OCI-LY3 (cell line): ENCODE data around the gene ANKRD6.
A peak's percentile ranks its signal among the peaks of the same experiment; 100 is the strongest.

Source experiments
- H2AFZ ChIP-seq: fragments of 200-600, 300-600 bp; shearing (Covaris generic); 2 replicates; pipeline ENCODE4 v1.6.0; 2014; ENCODE audit warnings: antibody characterized with exemption, low read depth, low read length
- H3K27ac ChIP-seq: fragments of 200-600, 300-600 bp; sonication (generic); 2 replicates; pipeline ENCODE4 v1.5.1; 2014; ENCODE audit warnings: mild to moderate bottlenecking, low read length, moderate library complexity, mixed read lengths
- H3K27me3 ChIP-seq: fragments of 200-600, 300-600 bp; sonication (generic); 2 replicates; pipeline ENCODE4 v1.6.1; 2014; ENCODE audit warnings: low read depth, low read length, mixed read lengths
- H3K36me3 ChIP-seq: fragments of 200-600, 300-600 bp; sonication (generic); replicated peaks from 2 replicates; pipeline ENCODE3; 2014; ENCODE audit warnings: low read depth, low read length, mixed read lengths
- H3K4me1 ChIP-seq: fragments of 300-600, 200-600 bp; sonication (generic); 2 replicates; pipeline ENCODE4 v1.6.1; 2014; ENCODE audit warnings: low read length, mixed read lengths
- H3K4me2 ChIP-seq: fragments of 200-600, 300-600 bp; sonication (generic); 2 replicates; pipeline ENCODE4 v1.6.1; 2014; ENCODE audit warnings: low read length, mixed read lengths
- H3K4me3 ChIP-seq: fragments of 300-600, 200-600 bp; sonication (generic); 2 replicates; pipeline ENCODE4 v1.5.1; 2014; ENCODE audit warnings: antibody characterized with exemption, mild to moderate bottlenecking, low read length, moderate library complexity
- H3K79me2 ChIP-seq: fragments of 300-600, 200-600 bp; shearing (Covaris generic); 2 replicates; pipeline ENCODE4 v1.6.1; 2014; ENCODE audit warnings: mild to moderate bottlenecking, low read length, mixed read lengths
- H3K9ac ChIP-seq: fragments of 300-600, 200-600 bp; shearing (Covaris generic); 2 replicates; pipeline ENCODE4 v1.6.0; 2014; ENCODE audit warnings: mild to moderate bottlenecking, low read length, moderate library complexity
- H3K9me3 ChIP-seq: fragments of 200-600, 300-600 bp; shearing (Covaris generic); 2 replicates; pipeline ENCODE4 v1.6.1; 2014; ENCODE audit warnings: low read length, mixed read lengths; ENCODE audit not compliant: insufficient read depth
- H4K20me1 ChIP-seq: fragments of 200-600, 300-600 bp; sonication (generic); 2 replicates; pipeline ENCODE4 v1.6.1; 2016; ENCODE audit warnings: low read length, mixed read lengths; ENCODE audit not compliant: insufficient read depth
- EZH2phosphoT487 ChIP-seq: fragments of 200-600 bp; shearing (Covaris generic); IDR thresholded peaks from 2 replicates; pipeline ENCODE4 v1.6.1; 2018; ENCODE audit warnings: antibody characterized with exemption, mixed run types, low read depth
- TF ChIP-seq, protein P1 (sequence below): fragments of 200-600, 300-600 bp; sonication (generic); IDR thresholded peaks from 2 replicates; pipeline ENCODE4 v1.5.1; 2014; ENCODE audit warnings: antibody characterized with exemption, low read length, low read depth

Gene ANKRD6

DNA sequence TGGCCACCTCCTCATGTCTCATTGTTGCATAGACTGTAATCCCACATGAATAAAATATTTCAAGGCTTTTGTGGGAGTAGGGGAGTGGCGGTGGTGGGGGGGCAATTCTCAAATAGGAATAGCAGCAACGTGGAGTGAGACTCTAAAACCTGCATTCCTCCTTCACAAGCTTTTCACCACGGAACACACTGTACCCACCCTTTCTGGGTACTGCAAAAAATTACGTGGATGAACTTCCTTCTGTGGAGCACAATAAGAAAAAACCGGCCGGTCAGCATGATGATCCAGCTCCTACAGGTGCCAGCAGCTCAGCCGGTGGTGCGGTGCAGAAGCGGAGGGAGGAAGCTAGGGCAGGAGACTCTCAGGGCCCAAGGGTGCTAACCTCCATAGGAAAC, 19.9 kb upstream of the ANKRD6 start:
- Histone ChIP-seq H3K27me3 (peaks cover 62% of the 10 kb centered on the region), H3K4me1 (peaks cover 14% of the 10 kb centered on the region), H3K9ac (peak overlapping the region; percentile 71), H3K36me3 (no peaks in the 10 kb centered on the region), H3K27ac (no peak overlapping the region), H3K9me3 (no peaks in the 10 kb centered on the region), H2AFZ (peak overlapping the region; percentile 86), H3K4me3 (peak overlapping the region; percentile 94), H3K79me2 (no peaks in the 10 kb centered on the region), H3K4me2 (peak overlapping the region; percentile 96), H4K20me1 (peaks cover 18% of the 10 kb centered on the region; the same call in 1 of the 2 replicates)
- TF ChIP-seq EZH2phosphoT487: no peak
- TF ChIP-seq, protein P1, sequence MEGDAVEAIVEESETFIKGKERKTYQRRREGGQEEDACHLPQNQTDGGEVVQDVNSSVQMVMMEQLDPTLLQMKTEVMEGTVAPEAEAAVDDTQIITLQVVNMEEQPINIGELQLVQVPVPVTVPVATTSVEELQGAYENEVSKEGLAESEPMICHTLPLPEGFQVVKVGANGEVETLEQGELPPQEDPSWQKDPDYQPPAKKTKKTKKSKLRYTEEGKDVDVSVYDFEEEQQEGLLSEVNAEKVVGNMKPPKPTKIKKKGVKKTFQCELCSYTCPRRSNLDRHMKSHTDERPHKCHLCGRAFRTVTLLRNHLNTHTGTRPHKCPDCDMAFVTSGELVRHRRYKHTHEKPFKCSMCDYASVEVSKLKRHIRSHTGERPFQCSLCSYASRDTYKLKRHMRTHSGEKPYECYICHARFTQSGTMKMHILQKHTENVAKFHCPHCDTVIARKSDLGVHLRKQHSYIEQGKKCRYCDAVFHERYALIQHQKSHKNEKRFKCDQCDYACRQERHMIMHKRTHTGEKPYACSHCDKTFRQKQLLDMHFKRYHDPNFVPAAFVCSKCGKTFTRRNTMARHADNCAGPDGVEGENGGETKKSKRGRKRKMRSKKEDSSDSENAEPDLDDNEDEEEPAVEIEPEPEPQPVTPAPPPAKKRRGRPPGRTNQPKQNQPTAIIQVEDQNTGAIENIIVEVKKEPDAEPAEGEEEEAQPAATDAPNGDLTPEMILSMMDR: no peak

DNA sequence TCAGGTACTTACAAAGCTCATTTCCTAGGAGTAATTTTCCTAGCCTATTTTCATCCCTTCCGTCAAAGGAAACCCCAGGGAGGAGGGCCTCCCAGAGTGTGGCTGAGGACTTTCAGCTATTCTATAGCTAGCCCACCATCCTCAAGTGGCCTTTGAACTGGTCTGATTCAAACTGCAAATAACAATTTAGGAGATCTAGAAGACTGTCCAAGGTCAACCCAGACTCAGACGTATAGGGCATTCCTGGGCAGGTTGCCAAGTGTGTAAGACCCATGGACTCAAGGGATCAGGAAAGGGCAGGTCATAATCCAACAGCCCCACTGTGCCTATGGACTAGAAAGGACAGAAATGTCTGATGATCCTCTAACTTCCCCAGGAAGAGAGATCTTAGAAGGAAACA, 18.7 kb upstream of the ANKRD6 start:
- H4K20me1 ChIP-seq: peaks cover 18% of the 10 kb centered on the region; the same call in 1 of the 2 replicates
- H3K36me3 ChIP-seq: no peaks in the 10 kb centered on the region
- no peak overlapping the region for H3K4me2 ChIP-seq
- no peak overlapping the region for H3K27ac ChIP-seq
- no peak overlapping the region for H3K4me3 ChIP-seq
- H3K4me1 ChIP-seq: peaks cover 14% of the 10 kb centered on the region
- no peaks in the 10 kb centered on the region for H3K79me2 ChIP-seq
- no peak overlapping the region for H3K9ac ChIP-seq
- H2AFZ ChIP-seq: no peak overlapping the region
- H3K27me3 ChIP-seq: peaks cover 51% of the 10 kb centered on the region
- no peaks in the 10 kb centered on the region for H3K9me3 ChIP-seq
- no peak for TF ChIP-seq EZH2phosphoT487
- TF ChIP-seq, protein P1: no peak

DNA sequence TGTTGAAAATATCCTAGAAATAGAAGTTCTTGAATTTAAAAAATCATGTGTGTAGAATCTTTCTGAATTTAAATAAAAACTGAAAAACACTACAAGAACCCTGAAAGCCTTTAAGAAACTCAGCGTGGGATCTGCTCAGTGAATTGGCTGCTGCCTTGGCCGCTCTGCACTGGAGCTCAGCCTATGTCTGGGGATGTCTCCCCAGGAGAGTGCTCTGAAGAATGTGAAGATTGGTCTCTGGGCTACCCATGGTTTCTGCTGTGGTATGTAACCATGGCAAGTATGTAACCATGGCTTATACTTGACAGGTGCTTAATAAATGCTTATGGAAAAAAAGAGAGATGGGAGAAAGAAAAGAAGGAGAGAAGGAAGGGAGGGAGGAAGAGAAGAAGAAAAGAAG, 17.8 kb upstream of the ANKRD6 start:
- Histone ChIP-seq H3K27me3 (peaks cover 43% of the 10 kb centered on the region), H3K79me2 (no peaks in the 10 kb centered on the region), H2AFZ (no peak overlapping the region), H3K4me3 (no peak overlapping the region), H3K4me2 (no peak overlapping the region), H4K20me1 (peaks cover 9% of the 10 kb centered on the region; the same call in 1 of the 2 replicates), H3K27ac (no peak overlapping the region), H3K36me3 (no peaks in the 10 kb centered on the region), H3K4me1 (peaks cover 13% of the 10 kb centered on the region), H3K9ac (no peak overlapping the region), H3K9me3 (no peaks in the 10 kb centered on the region)
- TF ChIP-seq EZH2phosphoT487: no peak

DNA sequence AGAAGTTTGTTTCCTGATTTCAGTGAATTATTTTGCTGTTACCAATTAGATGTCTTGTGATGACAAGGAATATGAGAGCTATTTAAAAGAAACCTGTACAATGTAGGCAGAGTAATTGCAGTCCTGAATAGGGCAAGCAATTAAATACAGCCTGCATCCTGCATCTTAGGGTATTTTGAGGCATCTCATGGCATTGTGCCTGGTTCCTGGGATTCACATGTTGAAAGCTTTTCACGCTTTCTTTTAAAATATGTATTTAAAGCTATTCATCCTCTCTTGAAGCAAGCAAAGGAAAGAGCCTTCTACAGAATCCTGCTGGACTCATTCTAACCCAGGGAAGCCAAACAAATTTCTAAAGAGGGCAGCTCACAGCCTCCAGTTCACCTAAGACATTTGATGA, 16.2 kb upstream of the ANKRD6 start:
- Histone ChIP-seq H3K4me3 (no peak overlapping the region), H3K9me3 (no peaks in the 10 kb centered on the region), H3K36me3 (no peaks in the 10 kb centered on the region), H2AFZ (no peak overlapping the region), H3K27ac (no peak overlapping the region), H3K4me1 (peaks cover 5% of the 10 kb centered on the region; the same call in 1 of the 2 replicates), H3K27me3 (peaks cover 27% of the 10 kb centered on the region), H3K9ac (no peak overlapping the region), H3K4me2 (no peak overlapping the region), H4K20me1 (no peaks in the 10 kb centered on the region), H3K79me2 (no peaks in the 10 kb centered on the region)
- no peak for TF ChIP-seq EZH2phosphoT487
- TF ChIP-seq, protein P1: no peak
